ENCODE measurements around the gene PCSK1.

DNA sequence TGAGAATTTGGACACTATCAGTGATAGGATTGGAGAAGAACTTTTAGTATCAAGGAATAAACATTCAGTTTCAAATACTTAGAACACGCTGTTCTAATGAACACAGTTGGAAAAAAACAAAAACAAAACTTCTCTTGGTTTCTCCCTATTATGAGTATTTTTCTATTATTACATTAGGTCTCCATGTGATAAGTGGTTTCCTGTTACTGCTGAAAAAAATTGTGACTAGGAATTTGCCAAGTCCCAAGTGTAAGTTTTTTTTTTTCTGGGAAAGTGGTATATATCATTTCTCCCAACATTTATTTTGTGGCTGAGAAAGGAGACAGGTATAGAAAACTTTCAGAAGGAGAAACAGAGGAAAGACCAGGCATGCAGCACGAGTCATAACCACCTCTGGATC, 41.1 kb downstream of the PCSK1 start:
- TF ChIP-seq, protein P1, sequence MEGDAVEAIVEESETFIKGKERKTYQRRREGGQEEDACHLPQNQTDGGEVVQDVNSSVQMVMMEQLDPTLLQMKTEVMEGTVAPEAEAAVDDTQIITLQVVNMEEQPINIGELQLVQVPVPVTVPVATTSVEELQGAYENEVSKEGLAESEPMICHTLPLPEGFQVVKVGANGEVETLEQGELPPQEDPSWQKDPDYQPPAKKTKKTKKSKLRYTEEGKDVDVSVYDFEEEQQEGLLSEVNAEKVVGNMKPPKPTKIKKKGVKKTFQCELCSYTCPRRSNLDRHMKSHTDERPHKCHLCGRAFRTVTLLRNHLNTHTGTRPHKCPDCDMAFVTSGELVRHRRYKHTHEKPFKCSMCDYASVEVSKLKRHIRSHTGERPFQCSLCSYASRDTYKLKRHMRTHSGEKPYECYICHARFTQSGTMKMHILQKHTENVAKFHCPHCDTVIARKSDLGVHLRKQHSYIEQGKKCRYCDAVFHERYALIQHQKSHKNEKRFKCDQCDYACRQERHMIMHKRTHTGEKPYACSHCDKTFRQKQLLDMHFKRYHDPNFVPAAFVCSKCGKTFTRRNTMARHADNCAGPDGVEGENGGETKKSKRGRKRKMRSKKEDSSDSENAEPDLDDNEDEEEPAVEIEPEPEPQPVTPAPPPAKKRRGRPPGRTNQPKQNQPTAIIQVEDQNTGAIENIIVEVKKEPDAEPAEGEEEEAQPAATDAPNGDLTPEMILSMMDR (conservative IDR thresholded peaks at IDR 0.05; ENCODE audit: low read depth, low read length) = no peak
- no peak for TF ChIP-seq POLR2A (IDR thresholded peaks at IDR 0.05; ENCODE audit: low read depth, low read length)
- TF ChIP-seq BHLHE40 (IDR thresholded peaks at IDR 0.05; ENCODE audit: low read depth, low read length) = no peak
- no peak for TF ChIP-seq MAZ (IDR thresholded peaks at IDR 0.05; ENCODE audit: borderline replicate concordance, low read depth, low read length)
- TF ChIP-seq MAFK (IDR thresholded peaks at IDR 0.05; ENCODE audit: low read depth, low read length) = no peak
- no peak for TF ChIP-seq RAD21 (IDR thresholded peaks at IDR 0.05; ENCODE audit: low read length)
- TF ChIP-seq SMC3 (IDR thresholded peaks at IDR 0.05; ENCODE audit: low read depth, low read length) = no peak
- no peak for TF ChIP-seq RFX5 (IDR thresholded peaks at IDR 0.05; ENCODE audit: low read depth, low read length)
- TF ChIP-seq MXI1 (IDR thresholded peaks at IDR 0.05; ENCODE audit: borderline replicate concordance, low read depth, low read length) = no peak
- TF ChIP-seq CEBPB (IDR thresholded peaks at IDR 0.05; ENCODE audit: low read depth, low read length) = no peak
- TF ChIP-seq, protein P2, sequence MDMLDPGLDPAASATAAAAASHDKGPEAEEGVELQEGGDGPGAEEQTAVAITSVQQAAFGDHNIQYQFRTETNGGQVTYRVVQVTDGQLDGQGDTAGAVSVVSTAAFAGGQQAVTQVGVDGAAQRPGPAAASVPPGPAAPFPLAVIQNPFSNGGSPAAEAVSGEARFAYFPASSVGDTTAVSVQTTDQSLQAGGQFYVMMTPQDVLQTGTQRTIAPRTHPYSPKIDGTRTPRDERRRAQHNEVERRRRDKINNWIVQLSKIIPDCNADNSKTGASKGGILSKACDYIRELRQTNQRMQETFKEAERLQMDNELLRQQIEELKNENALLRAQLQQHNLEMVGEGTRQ (IDR thresholded peaks at IDR 0.05; ENCODE audit: low read depth, low read length) = no peak
- TF ChIP-seq NFE2L2 (IDR thresholded peaks at IDR 0.05; ENCODE audit: low read depth, low read length) = no peak
